HEK293T (cell line): Measurements from ENCODE around the gene TNPO2.

Experiments
- CTCF ChIA-PET: fragments of 350-600 bp; formaldehyde crosslinking; extraction: SDS; loops from one replicate; lab custom pipeline; 2021; ENCODE audit warnings: antibody characterized with exemption, inconsistent platforms; lab: Yijun Ruan, JAX
- POLR2A ChIA-PET: fragments of 350-600 bp; formaldehyde crosslinking; extraction: SDS; loops from one replicate; lab custom pipeline; 2020; ENCODE audit warnings: antibody characterized with exemption, inconsistent platforms; lab: Yijun Ruan, JAX
- DNase-seq: peaks from one replicate; pipeline ENCODE4 v3.0.0; 2012; ENCODE audit warnings: mixed read lengths; ENCODE audit errors: extremely low spot score
- ARNT ChIP-seq: fragments of 450-650 bp; IDR thresholded peaks from 2 replicates; pipeline ENCODE4 v1.6.1; 2017; ENCODE audit warnings: mild to moderate bottlenecking
- BHLHE40 ChIP-seq: fragments of 450-650 bp; IDR thresholded peaks from 2 replicates; pipeline ENCODE4 v1.6.1; 2016; ENCODE audit warnings: mild to moderate bottlenecking, moderate library complexity, borderline replicate concordance
- CTBP1 ChIP-seq: fragments of 450-650 bp; IDR thresholded peaks from 2 replicates; pipeline ENCODE4 v1.6.1; 2016; ENCODE audit warnings: borderline replicate concordance
- ELF4 ChIP-seq: fragments of 450-650 bp; IDR thresholded peaks from 2 replicates; pipeline ENCODE4 v1.6.1; 2017; ENCODE audit warnings: antibody characterized with exemption
- FOXA1 ChIP-seq: fragments of 450-650 bp; IDR thresholded peaks from 2 replicates; pipeline ENCODE4 v1.6.1; 2016; ENCODE audit warnings: mild to moderate bottlenecking
- FOXK2 ChIP-seq: fragments of 450-650 bp; IDR thresholded peaks from 2 replicates; pipeline ENCODE4 v1.6.1; 2016; ENCODE audit warnings: mild to moderate bottlenecking
- FOXM1 ChIP-seq: fragments of 450-650 bp; IDR thresholded peaks from 2 replicates; pipeline ENCODE4 v1.6.1; 2017; ENCODE audit warnings: mild to moderate bottlenecking, borderline replicate concordance
- HDGF ChIP-seq: fragments of 450-650 bp; IDR thresholded peaks from 2 replicates; pipeline ENCODE4 v1.6.1; 2017; ENCODE audit warnings: antibody characterized with exemption, borderline replicate concordance
- L3MBTL2 ChIP-seq: fragments of 450-650 bp; conservative IDR thresholded peaks from 2 replicates; pipeline ENCODE4 v1.6.1; 2016; ENCODE audit warnings: mild to moderate bottlenecking
- LEF1 ChIP-seq: fragments of 450-650 bp; IDR thresholded peaks from 2 replicates; pipeline ENCODE4 v1.6.1; 2017; ENCODE audit warnings: mild to moderate bottlenecking, borderline replicate concordance
- NFRKB ChIP-seq: fragments of 450-650 bp; IDR thresholded peaks from 2 replicates; pipeline ENCODE4 v1.6.1; 2016; ENCODE audit warnings: mild to moderate bottlenecking, moderate library complexity
- SP1 ChIP-seq: fragments of 450-650 bp; IDR thresholded peaks from 2 replicates; pipeline ENCODE4 v1.6.1; 2017
- SUZ12 ChIP-seq: fragments of 450-650 bp; IDR thresholded peaks from 2 replicates; pipeline ENCODE4 v1.6.1; 2016; ENCODE audit warnings: mild to moderate bottlenecking
- TARDBP ChIP-seq: fragments of 450-650 bp; IDR thresholded peaks from 2 replicates; pipeline ENCODE4 v1.6.1; 2016
- ZNF384 ChIP-seq: fragments of 450-650 bp; IDR thresholded peaks from 2 replicates; pipeline ENCODE4 v1.6.1; 2016
- TF ChIP-seq, protein P1 (sequence below): fragments of 450-650 bp; IDR thresholded peaks from 2 replicates; pipeline ENCODE4 v1.6.1; 2016

TNPO2 gene

DNA sequence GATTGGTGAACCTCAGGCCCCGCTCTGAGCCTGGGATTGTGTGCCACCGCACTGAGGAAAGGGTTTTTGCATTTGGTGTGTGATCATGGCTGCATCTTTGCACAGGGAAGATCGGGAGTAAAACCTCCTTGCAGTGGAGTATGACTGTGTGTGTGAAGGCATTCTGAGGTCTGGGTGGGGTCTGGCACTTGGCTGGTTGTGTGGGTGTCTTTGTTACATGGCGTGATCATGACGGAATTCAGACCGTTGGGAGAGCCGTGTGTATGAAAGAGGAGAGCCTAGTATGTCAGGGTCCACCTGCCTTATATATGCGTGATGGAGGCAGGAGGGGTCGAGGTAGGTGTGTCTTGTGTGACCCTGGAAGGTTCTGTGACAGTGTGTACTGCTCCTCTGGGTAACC is 27.1 kb upstream of the TNPO2 start:
- CTCF ChIA-PET: no interaction called here
- POLR2A ChIA-PET: interaction anchor here (1.8 kb wide), 1 partner anchor 15 kb away, joined by 6 read pairs; the partner anchor contains the start of gene GET3
- DNase-seq: no peak
- TF ChIP-seq CTBP1: no peak
- TF ChIP-seq ZNF384: no peak
- TF ChIP-seq, protein P1, sequence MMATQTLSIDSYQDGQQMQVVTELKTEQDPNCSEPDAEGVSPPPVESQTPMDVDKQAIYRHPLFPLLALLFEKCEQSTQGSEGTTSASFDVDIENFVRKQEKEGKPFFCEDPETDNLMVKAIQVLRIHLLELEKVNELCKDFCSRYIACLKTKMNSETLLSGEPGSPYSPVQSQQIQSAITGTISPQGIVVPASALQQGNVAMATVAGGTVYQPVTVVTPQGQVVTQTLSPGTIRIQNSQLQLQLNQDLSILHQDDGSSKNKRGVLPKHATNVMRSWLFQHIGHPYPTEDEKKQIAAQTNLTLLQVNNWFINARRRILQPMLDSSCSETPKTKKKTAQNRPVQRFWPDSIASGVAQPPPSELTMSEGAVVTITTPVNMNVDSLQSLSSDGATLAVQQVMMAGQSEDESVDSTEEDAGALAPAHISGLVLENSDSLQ: no peak
- no peak for TF ChIP-seq FOXA1
- no peak for TF ChIP-seq BHLHE40
- TF ChIP-seq LEF1: no peak
- no peak for TF ChIP-seq HDGF

DNA sequence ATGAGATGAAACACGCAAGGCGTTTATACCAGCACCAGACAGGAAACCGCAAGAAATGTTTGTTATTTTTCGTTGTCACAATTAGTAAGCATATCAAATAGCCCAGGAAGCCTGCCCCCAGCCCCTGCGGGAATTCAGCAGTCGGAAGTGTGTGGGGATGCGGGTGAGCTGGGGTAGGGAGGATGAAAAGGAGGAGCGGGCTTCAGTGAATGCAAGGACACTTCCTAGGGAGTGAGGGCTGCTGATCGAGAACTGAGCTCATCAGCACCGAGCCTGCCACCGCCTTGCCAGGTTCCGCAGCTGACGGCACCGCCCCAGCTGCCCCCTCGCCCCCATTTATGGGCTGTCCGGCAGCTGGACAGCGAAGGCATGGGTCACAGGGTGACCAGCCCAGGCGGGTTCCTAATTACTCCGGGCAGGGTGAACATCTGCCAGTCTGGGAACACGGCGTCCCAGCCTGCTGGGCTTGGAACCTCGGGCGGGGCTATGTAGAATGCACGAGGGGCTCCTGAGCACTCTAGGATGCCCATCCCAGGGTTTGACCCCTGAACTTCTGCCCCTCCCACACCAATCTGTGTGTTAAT is 26.3 kb upstream of the TNPO2 start:
- CTCF ChIA-PET: interaction anchor here (0.9 kb wide), 1 partner anchor 10 kb away, joined by 3 read pairs; no protein-coding TSS in a partner anchor
- POLR2A ChIA-PET: interaction anchor here (0.7 to 1.8 kb wide), 3 partner anchors 8 to 16 kb away, joined by 3 to 6 read pairs (median 3); partner anchors contain the start of gene GET3
- DNase-seq: no peak
- TF ChIP-seq, protein P1: no peak
- TF ChIP-seq NFRKB (no peak), BHLHE40 (no peak), CTBP1 (no peak), FOXK2 (no peak), ZNF384 (no peak), L3MBTL2 (no peak), SUZ12 (no peak), SP1 (no peak), ELF4 (no peak), FOXA1 (no peak), ARNT (no peak), LEF1 (no peak), HDGF (no peak), FOXM1 (no peak), TARDBP (no peak)

DNA sequence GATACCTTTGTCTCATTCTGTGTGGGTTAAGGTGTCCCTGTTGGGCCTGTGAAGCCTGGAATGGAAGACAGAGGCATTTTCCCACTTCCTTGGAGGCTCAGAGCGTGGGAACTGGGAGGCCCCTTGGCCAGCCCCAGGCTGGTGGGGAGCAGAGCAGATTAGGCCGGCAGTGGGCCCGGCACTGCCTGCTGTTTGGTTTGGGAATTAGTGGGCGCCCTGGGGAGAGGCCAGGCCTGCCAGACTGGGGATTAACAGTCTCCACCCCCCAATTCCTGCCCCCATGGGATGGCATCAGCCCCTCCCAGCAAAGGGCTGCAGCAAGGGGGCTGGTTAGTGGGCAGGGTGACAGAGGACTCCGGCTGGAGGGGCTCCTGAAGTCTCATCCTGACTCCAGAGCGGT is 24.8 kb upstream of the TNPO2 start:
- CTCF ChIA-PET: interaction anchor here (1.4 kb wide), 1 partner anchor 12 kb away, joined by 3 read pairs; no protein-coding TSS in a partner anchor
- POLR2A ChIA-PET: interaction anchor here (1.3 kb wide), 1 partner anchor 67 kb away, joined by 3 read pairs; no protein-coding TSS in a partner anchor
- DNase-seq: no peak
- no peak for TF ChIP-seq FOXA1
- no peak for TF ChIP-seq CTBP1
- no peak for TF ChIP-seq TARDBP
- no peak for TF ChIP-seq FOXK2
- no peak for TF ChIP-seq SP1
- TF ChIP-seq ELF4: no peak
- no peak for TF ChIP-seq ZNF384
- no peak for TF ChIP-seq BHLHE40
- TF ChIP-seq, protein P1: no peak
- TF ChIP-seq LEF1: no peak

GRCh38 chr19:12745166-12745897 is 21.6 kb upstream of the TNPO2 start:
- no peak for DNase-seq
- no peak for TF ChIP-seq SUZ12
- no peak for TF ChIP-seq HDGF
- TF ChIP-seq, protein P1: no peak
- no peak for TF ChIP-seq FOXA1
- TF ChIP-seq FOXK2: no peak
- TF ChIP-seq CTBP1: no peak
- no peak for TF ChIP-seq TARDBP
- TF ChIP-seq ZNF384: no peak
- no peak for TF ChIP-seq NFRKB
- TF ChIP-seq ARNT: no peak
- no peak for TF ChIP-seq ELF4
- no peak for TF ChIP-seq BHLHE40
- ChIA-PET CTCF (interaction anchor here (1.1 kb wide), 1 partner anchor 15 kb away, joined by 3 read pairs; no protein-coding TSS in a partner anchor), POLR2A (interaction anchor here (0.7 to 1.8 kb wide), 3 partner anchors 9 to 22 kb away, joined by 3 to 5 read pairs (median 3); partner anchors contain the start of gene TRIR)

- ChIA-PET CTCF (no interaction called here), POLR2A (interaction anchor here (0.7 to 6.1 kb wide), 3 partner anchors 15 to 42 kb away, joined by 3 to 133 read pairs (median 9); partner anchors contain the start of genes FBXW9 and TNPO2)
- TF ChIP-seq FOXM1 (no peak), NFRKB (no peak), L3MBTL2 (no peak), SUZ12 (no peak), FOXK2 (no peak), ELF4 (no peak), LEF1 (no peak), TARDBP (no peak), SP1 (no peak), FOXA1 (no peak), BHLHE40 (no peak), CTBP1 (no peak), ZNF384 (no peak), ARNT (no peak)
- TF ChIP-seq, protein P1: no peak
- DNase-seq: no peak
These were observed 14.2 kb upstream of the TNPO2 start for GRCh38 chr19:12737835-12738351.
